HG03520 (cell line): ENCODE results near the gene BMPR1A.
"Not testable (repeated sequence)": the region's sequence is repeated elsewhere in the genome, so short reads cannot be mapped to it uniquely, and the experiment has no call there.

ENCODE experiments used
- ATAC-seq: cut with Tn5 transposase; IDR thresholded peaks from one replicate; pipeline ENCODE4 v1.9.1; 2021; ENCODE audit warnings: mild to moderate bottlenecking, moderate library complexity; ENCODE audit not compliant: unreplicated experiment

The BMPR1A gene

GRCh38 chr10:86964061-86964846 lies 207.8 kb downstream of the BMPR1A start:
- no peak for ATAC-seq

DNA sequence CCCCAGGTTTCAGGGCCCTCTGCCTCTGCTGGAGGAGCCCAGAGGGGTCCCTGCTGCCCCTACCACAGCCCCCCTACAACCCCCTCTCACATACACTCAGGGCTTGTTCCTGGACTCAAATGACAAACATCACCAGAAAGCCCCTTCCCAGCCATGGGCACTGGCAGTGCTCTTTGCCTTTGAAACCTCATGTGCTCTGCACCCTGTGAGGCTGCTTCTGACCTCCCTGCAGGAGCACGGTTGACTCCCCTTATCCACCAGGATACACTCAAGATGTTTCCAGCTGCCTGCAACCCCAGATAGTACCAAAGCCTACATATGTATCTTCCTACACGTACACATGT lies 208.4 kb downstream of the BMPR1A start:
- no peak for ATAC-seq

DNA sequence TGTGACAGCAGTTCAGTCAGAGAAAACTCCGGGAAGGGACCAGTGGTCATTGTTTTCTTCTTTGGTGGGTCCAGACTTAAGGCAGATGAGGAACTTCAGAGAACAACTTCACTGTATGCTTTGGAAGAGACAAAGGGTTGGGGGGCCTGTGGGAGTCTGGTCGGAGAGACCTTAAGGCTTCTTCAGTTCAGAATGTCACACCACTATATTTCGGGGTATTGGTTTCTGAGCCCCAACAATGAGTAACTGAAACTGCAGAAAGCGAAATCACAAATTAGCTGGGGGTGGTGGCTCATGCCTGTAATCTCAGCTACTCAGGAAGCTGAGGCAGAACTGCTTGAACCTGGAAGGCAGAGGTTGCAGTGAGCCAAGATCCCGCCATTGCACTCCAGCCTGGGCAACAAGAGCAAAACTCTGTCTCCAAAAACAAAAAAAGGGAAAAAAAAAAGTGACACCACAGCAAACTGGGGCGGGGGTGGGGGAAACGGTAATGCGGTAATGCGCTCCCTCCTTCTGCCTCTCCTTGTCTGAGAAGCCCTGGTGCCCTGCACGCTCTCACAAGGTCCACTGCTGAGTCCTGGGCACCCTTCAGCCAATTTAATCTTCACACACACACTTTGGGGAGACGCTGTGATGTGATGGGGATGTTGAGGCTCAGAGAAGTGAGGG lies 209.7 kb downstream of the BMPR1A start:
- ATAC-seq: no peak

GRCh38 chr10:86967481-86967941 lies 211.1 kb downstream of the BMPR1A start:
- ATAC-seq: no peak

DNA sequence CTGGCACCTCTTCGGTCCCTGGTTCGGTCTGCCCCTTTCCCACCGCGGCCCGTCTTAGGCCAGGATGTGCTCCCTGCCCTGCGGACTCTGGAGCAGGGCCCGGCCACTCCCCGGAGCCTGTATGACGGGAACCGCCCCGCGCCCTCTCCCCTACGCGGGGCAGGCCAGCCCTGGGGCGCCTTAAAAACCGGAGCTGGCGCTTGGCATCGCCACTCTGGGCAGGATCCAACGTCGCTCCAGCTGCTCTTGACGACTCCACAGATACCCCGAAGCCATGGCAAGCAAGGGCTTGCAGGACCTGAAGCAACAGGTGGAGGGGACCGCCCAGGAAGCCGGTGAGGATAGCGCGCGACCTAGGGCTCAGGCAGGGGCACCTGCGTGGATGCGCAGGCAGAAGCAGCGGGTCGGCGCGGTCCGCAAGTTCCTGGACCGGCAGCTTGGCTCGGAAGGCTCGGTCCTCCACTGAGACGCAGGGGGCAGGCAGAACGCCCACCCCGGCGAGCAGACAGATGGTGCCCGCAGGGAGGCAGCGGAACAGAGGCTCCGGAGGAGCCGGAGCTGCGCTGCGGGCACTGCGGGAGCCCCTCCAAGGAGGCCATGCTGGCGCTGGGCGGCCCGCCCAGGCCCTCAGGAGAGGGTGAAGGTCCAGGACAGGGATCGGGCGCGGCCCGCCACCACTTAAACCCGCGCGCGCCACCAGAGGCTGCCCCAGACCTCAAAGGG lies 212.0 kb downstream of the BMPR1A start, which contains the start of gene ADIRF:
TSS of gene ADIRF (plus strand) at position 212 of the 723 bp plus-strand sequence. CDS start at position 275, 63 bp downstream.
- ATAC-seq: no peak

GRCh38 chr10:86968994-86969355 lies 212.6 kb downstream of the BMPR1A start:
- ATAC-seq: no peak

DNA sequence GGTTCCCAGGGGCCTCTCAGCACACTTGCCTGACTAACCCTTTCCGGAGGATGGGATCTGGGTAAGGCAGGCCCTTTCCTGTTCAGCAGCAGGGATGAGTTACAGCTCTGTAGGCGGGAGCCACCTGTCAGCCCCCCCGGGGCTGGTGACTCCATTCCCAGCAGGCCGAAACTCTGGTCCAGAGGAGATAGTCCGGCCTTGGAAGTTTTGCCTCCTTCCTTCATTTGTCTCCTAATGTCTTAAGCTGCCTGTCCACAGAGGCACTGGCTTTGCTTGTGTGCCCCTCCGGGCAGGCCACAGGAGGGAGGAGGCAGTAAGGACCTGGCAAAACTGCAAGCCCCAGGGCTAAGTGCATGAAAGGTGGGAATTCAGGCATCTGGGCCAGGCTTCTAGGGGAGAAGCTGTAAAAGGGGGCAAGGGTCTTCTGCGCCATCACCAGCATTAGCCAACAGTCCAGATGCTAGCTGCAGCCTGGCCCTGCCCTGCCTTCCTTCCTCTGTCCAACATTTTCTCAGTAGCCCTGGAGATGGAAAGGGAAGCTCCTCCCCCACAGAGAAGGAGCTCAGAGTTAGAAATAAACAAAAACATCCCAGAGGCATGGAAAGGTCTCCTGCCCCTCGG lies 213.1 kb downstream of the BMPR1A start:
- no peak for ATAC-seq

- no peak for ATAC-seq
Measured at GRCh38 chr10:86970162-86970981, 214.0 kb downstream of the BMPR1A start.

GRCh38 chr10:86970982-86971231 lies 214.5 kb downstream of the BMPR1A start:
- no peak for ATAC-seq

GRCh38 chr10:86971232-86971991 lies 215.0 kb downstream of the BMPR1A start:
- ATAC-seq: peak; percentile 47

DNA sequence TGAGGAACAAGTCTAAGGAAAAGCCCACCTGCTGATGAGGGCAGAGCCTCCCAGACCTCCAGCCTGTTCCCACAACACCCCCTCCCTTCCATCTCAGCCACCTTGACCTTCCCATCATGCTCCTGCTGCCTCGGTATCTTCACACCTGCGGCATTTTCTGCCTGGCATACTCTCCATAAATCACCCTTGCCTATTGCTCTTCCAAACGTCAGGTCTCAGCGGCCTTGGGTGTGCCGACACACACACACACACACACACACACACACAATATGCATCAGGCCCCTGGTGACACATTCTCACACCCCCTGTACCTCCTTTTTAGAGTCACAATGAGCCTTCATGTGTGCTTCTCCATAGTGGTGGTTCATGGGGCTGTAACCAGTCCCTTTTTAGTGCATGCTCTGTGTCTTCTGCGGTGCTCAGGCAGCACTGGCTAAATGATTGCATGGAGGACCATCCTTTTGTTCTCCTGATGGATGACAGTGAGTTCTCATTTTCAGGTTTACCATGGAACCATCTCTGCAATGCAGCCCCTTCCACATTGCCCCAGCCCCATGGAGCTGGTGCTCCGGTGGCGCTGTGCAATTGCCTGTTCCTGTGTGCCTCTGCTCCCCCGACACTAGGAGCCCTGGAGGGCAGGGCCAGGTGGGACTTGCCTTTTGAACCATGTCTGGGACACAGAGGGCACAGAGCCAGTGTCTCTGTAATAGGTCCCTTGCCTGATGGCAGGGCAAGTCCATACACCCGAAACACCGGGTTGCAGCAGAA lies 216.4 kb downstream of the BMPR1A start:
- no peak for ATAC-seq

DNA sequence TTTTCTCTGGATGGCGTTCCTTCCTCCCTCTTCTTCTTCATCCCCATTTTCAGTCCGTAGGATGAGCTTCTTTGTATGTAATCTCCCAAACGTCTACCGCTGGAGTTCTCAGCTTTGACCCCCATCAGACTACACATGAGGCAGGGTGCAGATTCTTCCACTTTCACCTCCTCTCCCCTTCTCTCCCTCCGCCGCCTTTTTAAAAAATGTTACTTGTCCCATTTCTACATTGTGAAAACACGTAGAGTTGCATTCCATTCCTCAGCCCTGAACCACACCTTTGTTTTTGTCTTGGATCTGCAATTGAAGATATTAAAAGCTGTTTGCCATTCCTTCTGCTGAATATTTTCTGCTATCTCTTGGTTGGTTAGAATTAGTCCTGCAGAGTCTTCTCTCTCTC lies 218.1 kb downstream of the BMPR1A start:
- no peak for ATAC-seq

DNA sequence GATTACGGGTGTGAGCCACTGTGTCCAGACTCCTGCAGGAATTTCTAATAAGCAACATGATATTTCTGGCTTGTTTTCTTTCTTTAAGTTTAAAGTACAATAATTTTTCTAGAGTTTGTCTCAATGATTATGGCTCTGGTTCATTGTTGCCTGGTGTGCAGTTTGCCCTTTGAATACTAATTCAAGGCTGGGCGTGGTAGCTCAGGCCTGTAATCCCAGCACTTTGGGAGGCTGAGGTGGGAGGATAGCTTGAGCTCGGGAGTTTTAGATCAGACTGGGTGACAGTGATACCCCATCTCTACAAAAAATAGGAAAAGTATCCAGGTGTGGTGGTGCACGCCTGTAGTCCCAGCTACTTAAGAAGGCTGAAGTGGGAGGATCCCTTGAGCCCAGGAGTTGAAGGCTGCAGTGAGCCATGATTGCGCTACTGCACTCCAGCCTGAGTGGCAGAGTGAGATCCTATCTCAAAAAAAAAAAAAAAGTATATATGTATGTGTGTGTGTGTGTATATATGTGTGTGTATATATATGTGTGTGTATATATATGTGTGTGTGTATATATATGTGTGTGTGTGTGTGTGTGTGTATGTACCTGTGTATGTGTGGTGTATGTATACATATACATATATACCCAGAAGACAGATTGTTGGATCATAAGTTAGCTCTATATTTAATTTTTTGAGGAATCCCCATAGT lies 220.1 kb downstream of the BMPR1A start:
- ATAC-seq: no peak

GRCh38 chr10:86978457-86978856 lies 222.0 kb downstream of the BMPR1A start:
- ATAC-seq: not testable (repeated sequence)

DNA sequence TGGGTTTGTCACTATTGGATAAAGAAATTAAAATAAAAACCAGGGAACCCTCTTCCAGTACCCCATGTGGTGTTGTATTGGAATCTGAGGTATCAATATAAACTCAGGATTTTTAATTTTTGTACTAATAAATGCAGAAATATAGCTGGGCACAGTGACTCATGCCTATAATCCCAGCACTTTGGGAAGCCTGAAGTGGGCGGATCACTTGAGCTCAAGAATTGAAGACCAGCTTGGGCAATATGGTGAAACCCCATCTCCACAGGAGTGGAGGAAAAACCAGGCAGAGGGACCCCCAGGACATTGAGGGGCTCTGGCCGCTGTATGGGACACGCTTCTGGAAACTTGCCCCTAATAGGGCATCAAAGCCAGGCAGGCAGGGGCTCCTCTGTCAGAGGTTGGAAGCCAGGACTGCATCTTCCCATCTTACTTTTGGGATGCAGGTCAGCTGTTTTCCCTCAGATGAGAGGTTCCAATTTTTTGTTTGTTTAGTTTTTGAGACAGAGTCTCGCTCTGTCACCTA lies 222.9 kb downstream of the BMPR1A start:
- ATAC-seq: no peak

- no peak for ATAC-seq
Measured at GRCh38 chr10:86979977-86980448, 223.6 kb downstream of the BMPR1A start.

DNA sequence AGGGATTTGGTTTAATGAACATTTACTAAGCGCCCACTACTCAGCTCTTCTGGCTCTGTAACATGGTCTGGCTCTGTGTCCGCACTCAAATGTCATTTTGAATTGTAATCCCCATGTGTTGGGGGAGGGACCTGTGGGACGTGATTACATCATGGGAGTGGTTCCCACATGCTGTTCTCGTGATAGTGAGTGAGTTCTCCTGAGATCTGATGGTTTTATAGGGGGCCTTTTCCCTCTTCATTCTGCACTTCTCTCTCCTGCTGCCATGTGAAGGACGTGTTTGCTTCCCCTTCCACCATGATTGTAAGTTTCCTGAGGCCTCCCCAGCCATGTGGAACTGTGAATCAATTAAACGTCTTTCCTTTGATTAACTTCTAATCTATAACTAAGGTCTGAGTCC lies 224.6 kb downstream of the BMPR1A start:
- ATAC-seq: not testable (repeated sequence)

DNA sequence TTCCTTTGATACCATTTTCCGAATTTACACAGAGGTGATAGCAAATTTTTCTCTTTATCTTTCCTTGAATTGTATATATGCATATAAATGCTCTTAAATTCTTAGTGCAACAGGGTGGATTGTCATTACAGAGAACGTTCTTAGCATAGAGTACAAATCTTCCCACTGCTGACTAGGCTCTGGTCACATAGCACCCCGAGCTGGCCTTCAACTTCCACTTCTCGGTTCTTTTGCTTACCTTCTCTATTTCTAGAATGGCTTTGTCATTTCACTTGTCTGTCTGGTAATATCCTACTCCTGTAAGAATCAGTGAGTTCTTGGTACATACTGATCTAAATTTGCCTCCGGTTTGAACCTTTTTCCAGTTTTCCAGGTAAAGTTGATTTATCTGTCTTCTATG lies 225.3 kb downstream of the BMPR1A start:
- no peak for ATAC-seq
